ENCODE data around the gene LCN2.

LCN2 gene

GRCh38 chr9:128121466-128121810 lies 27.8 kb upstream of the LCN2 start:
- H3K27me3 ChIP-seq (ENCODE audit: insufficient read depth, low read depth, severe bottlenecking), result no peaks in the 10 kb centered on the region
- TF ChIP-seq CTCF (IDR thresholded peaks at IDR 0.05; ENCODE audit: low read depth, low read length), result no peak
- no peak overlapping the region for H3K4me3 ChIP-seq (ENCODE audit: low read depth, low read length)
- H3K27ac ChIP-seq, result no peak overlapping the region
- no peaks in the 10 kb centered on the region for H3K9me3 ChIP-seq (ENCODE audit: severe bottlenecking)
- no peak for DNase-seq
- peaks cover 57% of the 10 kb centered on the region for H3K36me3 ChIP-seq

- Histone ChIP-seq H3K4me3 (ENCODE audit: low read depth, low read length) (no peak overlapping the region), H3K36me3 (peaks cover 57% of the 10 kb centered on the region), H3K27me3 (ENCODE audit: insufficient read depth, low read depth, severe bottlenecking) (no peaks in the 10 kb centered on the region), H3K27ac (no peak overlapping the region), H3K9me3 (ENCODE audit: severe bottlenecking) (no peaks in the 10 kb centered on the region)
- no peak for DNase-seq
- no peak for TF ChIP-seq CTCF (IDR thresholded peaks at IDR 0.05; ENCODE audit: low read depth, low read length)
Measured at GRCh38 chr9:128121924-128122808, 27.1 kb upstream of the LCN2 start.

GRCh38 chr9:128122809-128123175 lies 26.5 kb upstream of the LCN2 start:
- no peak for TF ChIP-seq CTCF (IDR thresholded peaks at IDR 0.05; ENCODE audit: low read depth, low read length)
- Histone ChIP-seq H3K36me3 (peaks cover 57% of the 10 kb centered on the region), H3K9me3 (ENCODE audit: severe bottlenecking) (no peaks in the 10 kb centered on the region), H3K4me3 (ENCODE audit: low read depth, low read length) (no peak overlapping the region), H3K27ac (no peak overlapping the region), H3K27me3 (ENCODE audit: insufficient read depth, low read depth, severe bottlenecking) (no peaks in the 10 kb centered on the region)
- no peak for DNase-seq

- DNase-seq, result no peak
- Histone ChIP-seq H3K27ac (no peak overlapping the region), H3K4me3 (ENCODE audit: low read depth, low read length) (no peak overlapping the region), H3K36me3 (peaks cover 57% of the 10 kb centered on the region), H3K9me3 (ENCODE audit: severe bottlenecking) (no peaks in the 10 kb centered on the region), H3K27me3 (ENCODE audit: insufficient read depth, low read depth, severe bottlenecking) (no peaks in the 10 kb centered on the region)
- TF ChIP-seq CTCF (IDR thresholded peaks at IDR 0.05; ENCODE audit: low read depth, low read length), result no peak
Measured at GRCh38 chr9:128123451-128124080, 25.7 kb upstream of the LCN2 start.

GRCh38 chr9:128124451-128124850 lies 24.8 kb upstream of the LCN2 start:
- DNase-seq, result no peak
- no peak for TF ChIP-seq CTCF (IDR thresholded peaks at IDR 0.05; ENCODE audit: low read depth, low read length)
- Histone ChIP-seq H3K4me3 (ENCODE audit: low read depth, low read length) (no peak overlapping the region), H3K36me3 (peaks cover 57% of the 10 kb centered on the region), H3K9me3 (ENCODE audit: severe bottlenecking) (peaks cover 5% of the 10 kb centered on the region), H3K27me3 (ENCODE audit: insufficient read depth, low read depth, severe bottlenecking) (no peaks in the 10 kb centered on the region), H3K27ac (no peak overlapping the region)
